ES-I3 (cell line): Measurements from ENCODE around the gene AURKA.

Experiments
- H3K36me3 ChIP-seq: 2 replicates; pipeline ENCODE4 v1.6.1; 2013; ENCODE audit warnings: mild to moderate bottlenecking, low read length, control low read depth, moderate library complexity; ENCODE audit not compliant: insufficient read depth
- H3K4me1 ChIP-seq: 2 replicates; pipeline ENCODE4 v1.6.1; 2013; ENCODE audit warnings: mild to moderate bottlenecking, control low read depth, low read length; ENCODE audit not compliant: insufficient read depth
- H3K9ac ChIP-seq: 2 replicates; pipeline ENCODE4 v1.6.1; 2013; ENCODE audit warnings: low read depth, mild to moderate bottlenecking, low read length, moderate library complexity
- H3K9me3 ChIP-seq: 2 replicates; pipeline ENCODE4 v1.6.1; 2013; ENCODE audit warnings: mild to moderate bottlenecking, low read length, moderate library complexity; ENCODE audit not compliant: control insufficient read depth, insufficient read depth

The AURKA gene

DNA sequence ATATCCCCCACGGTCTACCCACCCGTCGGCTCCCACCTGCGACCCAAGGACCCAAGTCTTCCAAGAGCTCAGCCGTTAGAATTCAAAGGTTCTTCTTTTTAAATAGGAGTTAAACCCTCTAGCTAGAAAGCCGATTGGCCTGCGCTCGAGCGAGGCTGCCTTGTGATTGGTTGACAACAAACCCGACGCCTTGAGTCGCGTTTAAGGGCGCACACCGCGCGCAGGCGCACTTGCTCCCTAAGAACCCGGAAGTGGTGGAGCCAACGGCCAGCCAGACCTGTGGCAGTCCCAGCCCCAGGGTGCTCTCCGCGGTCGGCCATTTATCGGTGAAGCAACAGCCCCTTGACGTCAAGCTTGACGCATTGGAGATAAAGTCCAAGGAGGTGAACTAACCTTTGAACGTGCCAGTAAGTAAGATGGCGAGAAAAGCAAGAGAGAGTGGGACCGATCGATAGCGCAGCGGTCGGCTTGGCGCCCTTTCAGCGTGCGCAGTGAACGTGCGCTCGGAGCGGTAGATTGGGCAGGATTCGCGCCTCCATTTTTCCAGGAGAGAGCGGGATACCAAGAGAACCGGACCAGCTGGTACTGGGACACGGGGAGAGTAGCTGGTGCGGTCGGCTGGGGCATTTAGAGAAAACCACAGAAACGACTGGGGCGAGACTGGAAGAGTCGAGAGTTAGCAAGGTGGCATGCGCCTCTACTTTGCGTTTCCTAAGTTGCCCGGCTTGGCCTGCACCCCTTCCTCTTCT is at the start of gene AURKA, which contains the start of gene CSTF1:
AURKA (minus strand) TSS at position 84 of the 749 bp plus-strand sequence. CDS start 4,018 bp downstream, outside the sequence.
CSTF1 (plus strand) TSS at position 514 of the 749 bp plus-strand sequence. CDS start 2,908 bp downstream, outside the sequence.
- H3K4me1 ChIP-seq = peaks cover 3% of the 10 kb centered on the region; the same call in 1 of the 2 replicates
- H3K9me3 ChIP-seq = no peaks in the 10 kb centered on the region
- peak within 1 kb of the TSS; percentile 88 for H3K9ac ChIP-seq
- peaks cover 31% of the 10 kb centered on the region; the same call in 1 of the 2 replicates for H3K36me3 ChIP-seq

DNA sequence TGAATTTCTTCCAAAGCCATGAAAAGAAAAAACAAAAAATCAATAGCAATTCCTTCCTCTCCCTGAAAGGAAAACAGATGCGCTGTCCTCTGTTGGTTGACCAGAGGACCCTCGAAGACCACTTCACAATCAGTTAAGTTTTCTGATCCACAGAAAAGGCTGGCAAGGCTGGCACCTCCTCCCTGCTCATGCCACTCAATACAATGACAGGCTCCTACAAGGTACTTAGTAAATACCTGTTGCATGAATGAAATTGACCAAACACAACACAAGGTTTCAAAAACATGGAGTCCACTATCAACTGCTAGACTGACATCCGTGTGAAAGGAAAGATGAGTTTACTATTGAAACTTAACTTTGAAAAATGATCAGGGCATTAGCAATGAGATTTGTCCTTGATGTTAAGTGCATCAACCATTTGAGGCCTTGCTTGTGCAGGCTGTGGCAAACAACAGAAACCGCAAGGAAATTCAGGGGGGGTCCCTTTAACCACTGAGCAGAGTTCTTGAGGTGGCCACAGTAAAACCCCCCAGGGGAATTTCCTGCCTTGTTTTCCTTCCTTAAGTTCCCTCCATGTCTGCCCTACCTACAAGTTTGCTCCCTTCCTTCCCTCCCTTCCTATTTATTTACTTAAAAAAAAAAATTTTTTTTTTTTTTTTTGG is 48.5 kb upstream of the AURKA start:
- Histone ChIP-seq H3K9me3 (no peaks in the 10 kb centered on the region), H3K36me3 (no peaks in the 10 kb centered on the region), H3K9ac (no peak overlapping the region), H3K4me1 (no peaks in the 10 kb centered on the region)

DNA sequence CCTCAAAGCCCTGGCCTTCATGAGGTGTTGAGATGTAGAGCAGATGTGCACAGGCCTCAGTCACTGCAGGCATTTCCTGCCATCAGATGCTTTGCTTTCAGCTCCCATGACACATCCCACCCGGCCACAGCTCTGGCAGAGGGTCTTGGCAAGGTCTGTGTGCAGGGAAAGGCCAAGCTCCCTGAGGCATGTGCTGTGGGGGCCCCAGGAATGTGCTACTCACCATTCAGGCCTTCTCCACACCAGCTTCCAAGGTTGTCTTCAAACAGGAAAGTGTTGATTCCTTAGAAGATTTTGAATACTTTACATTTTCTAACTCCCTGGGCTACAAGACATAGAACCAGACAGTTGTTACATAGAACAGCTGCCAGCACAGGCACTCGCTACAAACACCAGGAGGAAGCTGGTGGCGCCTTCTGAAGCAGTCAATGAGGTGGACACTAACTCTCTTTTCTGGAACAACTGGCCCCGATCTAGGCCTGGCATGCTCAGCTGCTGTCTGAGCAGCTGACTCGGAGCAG is 47.8 kb upstream of the AURKA start:
- no peaks in the 10 kb centered on the region for H3K9me3 ChIP-seq
- H3K36me3 ChIP-seq = no peaks in the 10 kb centered on the region
- no peaks in the 10 kb centered on the region for H3K4me1 ChIP-seq
- H3K9ac ChIP-seq = no peak overlapping the region

DNA sequence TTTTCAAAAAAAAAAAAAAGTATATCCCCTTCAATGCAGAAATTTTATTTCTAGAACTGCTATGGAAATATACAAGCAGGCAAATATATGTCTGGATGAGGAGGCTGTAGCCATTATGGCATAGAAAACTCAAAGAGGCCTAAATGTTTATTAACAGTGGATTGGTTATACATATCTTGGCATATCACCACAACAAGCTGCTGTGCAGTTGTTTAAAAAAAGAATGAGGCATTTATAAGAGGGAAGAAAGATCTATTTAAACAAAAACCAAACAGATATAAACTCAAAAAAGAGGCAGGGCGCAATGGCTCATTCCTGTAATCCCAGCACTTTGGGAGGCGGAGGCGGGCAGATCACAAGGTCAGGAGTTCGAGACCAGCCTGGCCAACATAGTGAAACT is 46.3 kb upstream of the AURKA start:
- Histone ChIP-seq H3K4me1 (no peaks in the 10 kb centered on the region), H3K36me3 (no peaks in the 10 kb centered on the region), H3K9me3 (no peaks in the 10 kb centered on the region), H3K9ac (no peak overlapping the region)

DNA sequence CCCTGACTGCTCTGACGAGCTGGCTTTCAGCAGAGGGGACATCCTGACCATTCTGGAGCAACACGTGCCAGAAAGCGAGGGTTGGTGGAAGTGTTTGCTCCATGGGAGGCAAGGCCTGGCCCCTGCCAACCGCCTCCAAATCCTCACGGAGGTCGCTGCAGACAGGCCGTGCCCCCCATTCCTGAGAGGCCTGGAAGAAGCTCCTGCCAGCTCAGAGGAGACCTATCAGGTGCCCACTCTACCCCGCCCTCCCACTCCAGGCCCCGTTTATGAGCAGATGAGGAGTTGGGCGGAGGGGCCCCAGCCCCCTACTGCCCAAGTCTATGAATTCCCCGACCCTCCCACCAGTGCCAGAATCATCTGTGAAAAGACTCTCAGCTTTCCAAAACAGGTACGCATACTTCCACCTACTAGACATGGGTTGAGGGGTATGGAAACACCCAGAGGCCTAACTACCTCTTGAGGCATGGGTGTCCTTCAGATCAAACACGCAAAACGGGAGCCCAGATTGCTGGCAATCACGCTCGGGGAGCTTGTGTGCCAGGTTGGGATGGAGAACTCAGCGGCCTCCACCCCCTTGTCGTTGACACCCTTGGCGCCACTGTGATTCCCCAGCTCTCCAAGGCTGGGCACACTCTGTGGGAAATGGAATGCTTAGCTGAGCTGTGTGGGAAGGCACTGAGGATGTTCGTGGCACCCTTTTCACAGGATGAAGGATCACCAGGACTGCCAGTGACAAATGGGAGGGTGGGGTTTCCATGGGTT is 45.4 kb upstream of the AURKA start:
- Histone ChIP-seq H3K9me3 (no peaks in the 10 kb centered on the region), H3K4me1 (no peaks in the 10 kb centered on the region), H3K9ac (no peak overlapping the region), H3K36me3 (no peaks in the 10 kb centered on the region)

DNA sequence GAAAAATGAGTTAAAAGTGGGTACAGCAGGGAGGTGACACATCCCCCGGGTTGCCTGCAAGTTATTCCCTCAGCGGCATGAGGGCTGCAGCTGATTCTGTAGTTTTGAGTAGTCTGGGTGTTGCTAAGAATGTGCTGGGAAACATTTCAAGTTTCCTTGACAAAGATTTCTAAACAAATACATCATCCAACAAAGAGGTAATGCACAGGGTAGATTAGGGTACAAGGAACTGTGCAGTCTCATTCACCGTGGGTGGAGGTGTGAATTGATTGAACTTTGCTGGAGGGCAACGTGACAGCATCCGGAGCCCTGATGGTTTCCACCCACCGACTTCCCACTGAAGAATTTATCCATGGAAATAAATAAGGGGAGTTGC is 41.9 kb upstream of the AURKA start:
- Histone ChIP-seq H3K9me3 (no peaks in the 10 kb centered on the region), H3K9ac (no peak overlapping the region), H3K36me3 (no peaks in the 10 kb centered on the region), H3K4me1 (no peaks in the 10 kb centered on the region)

DNA sequence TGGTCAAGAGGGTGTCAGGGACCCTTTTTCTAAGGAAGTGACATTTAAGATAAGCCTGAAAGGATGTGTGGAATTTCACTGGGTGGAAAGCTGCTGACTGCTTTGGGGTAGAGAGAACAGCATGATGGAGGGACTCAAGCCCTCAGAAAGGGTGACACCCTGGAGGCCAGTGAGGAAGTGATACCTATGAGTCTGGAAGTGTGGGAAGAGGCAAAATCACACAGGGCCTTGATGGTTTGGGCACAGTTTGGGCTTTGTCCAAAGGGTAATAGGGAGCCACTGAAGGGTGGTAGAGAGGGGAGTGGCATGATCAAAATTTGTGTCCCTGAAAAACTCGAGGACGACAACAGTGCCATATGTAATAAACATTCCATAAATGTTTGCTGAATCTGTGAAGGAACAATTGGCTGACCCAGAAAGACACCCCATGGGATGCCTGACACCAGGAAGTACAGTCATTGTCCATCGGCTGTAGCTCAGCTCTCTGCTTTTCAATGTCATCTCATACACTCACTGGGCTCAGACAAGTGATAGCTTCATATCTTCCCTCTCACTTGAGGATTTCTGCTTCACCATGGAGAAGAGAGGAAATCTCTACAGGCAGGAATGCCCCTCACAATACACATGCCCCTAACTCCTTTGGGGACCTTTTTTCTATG is 41.3 kb upstream of the AURKA start:
- Histone ChIP-seq H3K4me1 (no peaks in the 10 kb centered on the region), H3K9me3 (no peaks in the 10 kb centered on the region), H3K9ac (no peak overlapping the region), H3K36me3 (no peaks in the 10 kb centered on the region)

DNA sequence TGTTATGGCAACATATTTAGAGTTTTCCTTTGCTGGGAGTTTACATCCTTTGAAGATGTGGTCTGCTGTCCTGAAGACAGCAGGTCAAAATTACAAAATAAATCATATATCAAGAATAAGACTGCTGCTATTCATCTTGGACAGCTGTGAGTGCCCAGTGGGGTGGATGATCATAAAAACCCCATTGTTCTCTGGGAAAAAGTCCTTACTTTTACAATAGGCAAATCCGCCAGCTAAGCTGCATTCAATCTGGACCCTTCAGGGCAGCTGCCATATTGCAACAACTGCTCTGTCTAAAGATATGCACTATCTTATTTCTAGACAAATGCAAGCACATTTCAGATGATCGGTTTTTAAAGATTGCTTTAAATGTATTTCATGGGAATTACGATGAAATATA is 39.5 kb upstream of the AURKA start:
- Histone ChIP-seq H3K9me3 (no peaks in the 10 kb centered on the region), H3K9ac (no peak overlapping the region), H3K36me3 (no peaks in the 10 kb centered on the region), H3K4me1 (no peaks in the 10 kb centered on the region)

DNA sequence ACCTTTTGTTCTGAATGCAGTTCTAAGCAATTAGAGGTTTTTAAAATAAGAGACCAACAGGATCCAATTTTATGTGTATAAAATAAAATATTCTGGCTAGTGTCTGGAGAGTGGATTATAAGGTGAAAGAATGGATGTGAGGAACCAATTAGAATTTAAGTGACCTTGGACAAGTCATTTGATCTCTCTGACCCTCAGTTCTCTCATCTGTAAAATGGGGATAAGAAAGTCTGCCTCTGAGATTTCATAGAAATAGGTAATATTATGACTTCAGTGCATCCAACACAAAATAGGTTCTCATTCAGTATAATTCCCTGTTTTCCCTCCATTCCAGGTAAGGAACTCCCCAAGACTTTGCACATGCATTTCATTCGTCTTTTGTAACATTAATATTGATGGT is 38.9 kb upstream of the AURKA start:
- Histone ChIP-seq H3K4me1 (no peaks in the 10 kb centered on the region), H3K9ac (no peak overlapping the region), H3K36me3 (no peaks in the 10 kb centered on the region), H3K9me3 (no peaks in the 10 kb centered on the region)

DNA sequence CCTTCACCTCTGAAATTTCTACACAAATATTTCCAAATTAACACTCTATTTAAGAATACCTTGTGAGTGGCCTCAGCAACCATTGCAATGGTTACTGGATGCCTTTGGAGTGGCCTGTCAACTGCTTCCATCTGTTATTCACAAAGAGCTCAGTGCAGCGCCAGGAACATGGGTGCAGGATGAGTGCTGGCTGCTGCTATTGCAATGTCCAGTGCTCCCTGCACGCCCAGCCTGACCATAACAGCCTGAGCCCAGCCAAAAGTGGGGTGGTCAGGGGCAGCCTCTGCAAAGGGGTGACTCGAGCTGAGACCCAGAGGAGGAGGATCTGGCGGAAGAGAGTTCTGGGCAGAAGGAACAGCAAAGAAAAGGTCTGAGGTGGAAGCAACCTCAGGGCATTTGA is 38.4 kb upstream of the AURKA start:
- no peaks in the 10 kb centered on the region for H3K36me3 ChIP-seq
- no peaks in the 10 kb centered on the region for H3K9me3 ChIP-seq
- H3K4me1 ChIP-seq = no peaks in the 10 kb centered on the region
- H3K9ac ChIP-seq = no peak overlapping the region

DNA sequence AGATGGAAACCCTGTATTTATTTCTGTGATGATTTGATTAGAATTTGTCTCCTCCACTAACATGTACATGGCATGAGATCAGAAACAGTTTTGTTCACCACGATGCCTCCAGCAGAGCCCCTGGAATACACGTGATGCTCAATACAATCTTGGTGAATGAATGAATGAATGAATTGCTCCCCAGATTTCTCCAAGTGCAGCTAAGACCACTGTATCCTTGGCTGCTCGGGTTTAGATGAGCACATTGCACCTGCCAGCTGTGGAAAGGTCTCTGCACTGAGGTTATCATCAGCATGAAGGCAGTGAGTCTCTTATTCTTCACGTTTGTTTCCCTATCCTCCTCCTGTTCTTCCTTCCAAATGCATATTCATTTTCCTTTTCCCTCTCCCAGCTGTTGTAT is 37.9 kb upstream of the AURKA start:
- Histone ChIP-seq H3K36me3 (no peaks in the 10 kb centered on the region), H3K9me3 (no peaks in the 10 kb centered on the region), H3K4me1 (no peaks in the 10 kb centered on the region), H3K9ac (no peak overlapping the region)

DNA sequence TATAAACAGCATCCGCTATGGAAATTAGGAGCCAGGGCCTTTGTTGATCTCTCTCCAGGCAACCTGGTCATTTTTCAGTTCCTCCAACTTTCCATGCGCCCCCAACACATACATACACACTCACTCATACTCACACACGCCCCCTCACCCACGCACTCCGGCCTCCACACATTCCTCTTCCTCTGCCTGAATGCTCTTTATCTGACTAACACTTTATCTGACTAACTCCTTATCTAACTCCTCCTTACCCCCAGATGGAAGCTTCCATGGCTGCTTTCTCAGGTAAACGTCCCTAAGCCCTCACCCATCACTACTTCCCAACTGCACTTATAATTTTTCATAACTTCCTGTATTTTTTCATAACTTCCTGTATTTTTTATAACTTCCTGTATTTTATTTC is 37.5 kb upstream of the AURKA start:
- Histone ChIP-seq H3K36me3 (no peaks in the 10 kb centered on the region), H3K4me1 (no peaks in the 10 kb centered on the region), H3K9ac (no peak overlapping the region), H3K9me3 (no peaks in the 10 kb centered on the region)

DNA sequence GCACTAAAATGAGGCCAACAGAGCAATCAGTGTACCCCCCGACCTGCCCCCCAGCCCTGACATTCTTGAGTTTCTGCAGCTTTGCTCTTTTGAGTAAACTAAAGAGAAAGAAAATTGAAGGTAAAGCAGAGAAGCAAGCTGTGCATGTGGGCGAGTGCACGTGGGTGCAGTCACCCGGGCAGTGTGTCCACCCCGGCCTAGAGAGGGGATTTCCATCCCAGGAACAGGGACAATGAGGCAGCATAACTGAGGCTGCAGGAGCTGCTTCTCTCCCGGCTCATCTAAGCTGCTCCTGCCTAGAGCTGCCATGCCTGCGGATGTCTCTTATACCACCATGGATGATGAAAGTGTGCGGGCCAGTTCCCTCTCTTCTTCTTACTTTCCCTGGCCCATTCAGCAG is 36.9 kb upstream of the AURKA start:
- no peaks in the 10 kb centered on the region for H3K9me3 ChIP-seq
- H3K9ac ChIP-seq = no peak overlapping the region
- no peaks in the 10 kb centered on the region for H3K36me3 ChIP-seq
- H3K4me1 ChIP-seq = no peaks in the 10 kb centered on the region

DNA sequence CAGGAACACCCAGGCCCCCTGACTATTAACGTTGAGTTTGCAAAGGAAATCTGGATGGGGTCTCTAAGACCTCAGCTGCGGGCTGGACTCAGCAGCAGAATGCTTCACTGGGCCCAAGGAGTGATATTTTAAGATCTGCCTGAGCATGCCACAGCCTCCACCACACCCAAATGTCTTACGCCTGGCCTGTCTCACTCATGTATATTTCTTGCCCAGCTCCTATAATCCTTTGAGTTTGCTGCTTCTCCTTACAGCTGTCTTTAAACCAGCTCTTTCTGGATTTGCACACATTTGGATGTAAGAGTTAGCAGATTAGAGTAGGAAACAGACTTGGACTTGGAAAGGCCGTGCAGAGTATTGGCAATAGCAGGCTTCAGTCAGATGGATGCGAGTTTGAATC is 36.4 kb upstream of the AURKA start:
- H3K4me1 ChIP-seq = no peaks in the 10 kb centered on the region
- no peaks in the 10 kb centered on the region for H3K36me3 ChIP-seq
- no peaks in the 10 kb centered on the region for H3K9me3 ChIP-seq
- no peak overlapping the region for H3K9ac ChIP-seq
